GM18951 (cell line): ENCODE results near the gene ZNF443.
"Not testable (repeated sequence)": the region's sequence is repeated elsewhere in the genome, so short reads cannot be mapped to it uniquely, and the experiment has no call there.

ENCODE experiments used
- POLR2A ChIP-seq: IDR thresholded peaks from 4 replicates; pipeline ENCODE4 v1.6.1; 2011; ENCODE audit warnings: mild to moderate bottlenecking; ENCODE audit not compliant: insufficient read length, insufficient read depth; ENCODE audit errors: extremely low read depth
- in situ Hi-C: fragments of 300-500 bp; cut with MboI; formaldehyde crosslinking; loops from one replicate; pipeline ENCODE4 v1.12.0; 2022; ENCODE audit warnings: low sequenced_read_pairs, mixed read lengths, inconsistent platforms; ENCODE audit not compliant: unreplicated experiment

ZNF443 gene

DNA sequence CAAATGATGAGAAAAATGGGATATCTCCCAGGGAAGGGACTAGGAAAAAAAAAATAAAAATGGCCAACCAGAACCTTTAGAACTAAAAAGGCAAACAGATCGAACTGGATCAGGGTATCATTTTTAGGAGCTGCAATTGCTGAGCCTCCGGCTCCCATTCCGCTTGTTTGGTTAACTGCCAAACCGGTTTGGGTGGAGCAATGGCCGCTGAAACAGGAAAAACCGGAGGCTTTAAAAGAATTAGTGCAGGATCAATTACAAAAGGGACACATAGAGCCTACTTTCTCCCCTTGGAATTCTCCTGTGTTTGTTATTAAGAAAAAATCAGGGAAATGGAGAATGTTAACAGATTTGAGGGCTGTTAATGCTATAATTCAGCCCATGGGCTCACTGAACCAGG lies 12.7 kb upstream of the ZNF443 start:
- TF ChIP-seq POLR2A: no peak
- in situ Hi-C loops: no loop called here

DNA sequence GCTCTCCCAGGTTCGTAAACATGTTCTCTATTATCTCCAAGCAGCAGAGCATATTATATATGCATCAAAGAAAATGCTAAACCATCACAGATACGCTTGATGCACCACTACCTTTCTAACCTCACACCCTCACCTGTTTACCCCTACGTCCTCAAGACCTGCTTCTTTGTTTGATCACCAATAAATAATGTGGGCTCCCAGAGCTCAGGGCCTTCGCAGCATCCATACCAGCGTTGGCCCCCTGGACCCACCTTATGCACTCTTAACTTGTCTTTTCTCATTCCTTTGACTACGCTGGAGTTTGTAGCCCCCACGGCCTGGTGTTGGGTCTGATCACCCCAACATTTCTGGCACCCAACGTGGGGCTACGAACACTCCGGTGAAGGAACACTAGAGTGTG lies 10.0 kb upstream of the ZNF443 start:
- no peak for TF ChIP-seq POLR2A
- in situ Hi-C loops: no loop called here

DNA sequence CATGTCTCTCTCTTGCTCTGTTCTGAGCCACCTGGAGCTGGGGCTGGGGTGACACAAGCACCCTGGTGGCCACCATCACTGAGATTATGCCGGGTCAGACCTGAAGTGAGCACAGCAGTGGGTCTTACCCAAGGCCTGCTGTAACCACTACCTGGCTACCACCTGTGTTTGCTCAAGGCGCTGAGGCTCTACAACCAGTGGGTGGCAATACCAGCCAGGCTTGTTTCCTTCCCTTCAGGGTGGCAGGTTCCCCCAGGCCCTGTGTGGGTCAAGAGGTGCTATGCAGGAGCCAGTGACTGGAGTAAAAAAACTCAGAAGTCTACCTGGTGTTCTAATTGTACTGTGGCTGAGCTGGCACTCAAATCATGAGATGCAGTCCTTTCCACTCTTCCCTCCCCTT lies 8.0 kb upstream of the ZNF443 start:
- TF ChIP-seq POLR2A: no peak
- in situ Hi-C loops: no loop called here

DNA sequence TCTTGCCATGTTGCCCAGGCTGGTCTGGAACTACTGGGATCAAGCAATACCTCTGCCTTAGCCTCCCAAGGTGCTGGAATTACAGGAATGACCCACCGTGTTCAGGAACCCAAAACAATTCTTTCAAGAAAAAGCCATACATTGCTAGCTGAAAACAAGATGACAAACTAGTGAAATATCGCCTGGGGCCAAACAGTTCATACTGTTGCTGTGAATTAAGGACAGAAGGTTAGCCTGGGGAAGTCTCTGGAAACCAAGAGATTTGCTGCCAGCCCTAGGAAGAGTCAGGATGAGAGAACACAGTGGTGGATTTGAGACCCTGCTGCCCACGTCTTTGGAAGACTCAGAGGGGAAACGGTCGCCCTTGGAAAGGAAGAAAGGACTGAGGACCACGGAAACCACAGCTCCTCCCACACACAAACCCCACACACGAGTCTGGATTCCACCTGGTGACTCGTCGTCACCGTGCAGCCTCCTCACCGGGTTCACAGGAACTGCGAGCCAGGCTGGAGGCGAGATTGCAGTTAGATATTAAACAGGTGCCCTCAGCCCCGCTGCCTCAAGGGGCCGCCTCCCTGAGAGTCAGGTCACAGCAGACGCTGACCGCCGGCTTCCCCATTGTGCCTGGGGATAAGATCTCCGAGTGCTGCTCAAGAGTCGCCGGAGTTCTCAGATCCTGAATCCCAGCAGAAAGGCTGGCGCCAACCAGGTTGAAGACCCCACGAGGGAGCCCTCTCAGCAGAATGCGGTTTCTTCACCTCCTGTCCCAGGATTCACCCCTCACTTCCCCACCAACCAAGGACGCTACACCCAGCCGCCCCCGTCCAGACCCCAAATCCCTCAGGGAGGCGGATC lies 908 bp downstream of the ZNF443 start:
- in situ Hi-C loops: loop anchor here (5.0 kb wide), 1 partner anchor 43 kb away; no protein-coding TSS in a partner anchor
- peak; percentile 17 for TF ChIP-seq POLR2A

DNA sequence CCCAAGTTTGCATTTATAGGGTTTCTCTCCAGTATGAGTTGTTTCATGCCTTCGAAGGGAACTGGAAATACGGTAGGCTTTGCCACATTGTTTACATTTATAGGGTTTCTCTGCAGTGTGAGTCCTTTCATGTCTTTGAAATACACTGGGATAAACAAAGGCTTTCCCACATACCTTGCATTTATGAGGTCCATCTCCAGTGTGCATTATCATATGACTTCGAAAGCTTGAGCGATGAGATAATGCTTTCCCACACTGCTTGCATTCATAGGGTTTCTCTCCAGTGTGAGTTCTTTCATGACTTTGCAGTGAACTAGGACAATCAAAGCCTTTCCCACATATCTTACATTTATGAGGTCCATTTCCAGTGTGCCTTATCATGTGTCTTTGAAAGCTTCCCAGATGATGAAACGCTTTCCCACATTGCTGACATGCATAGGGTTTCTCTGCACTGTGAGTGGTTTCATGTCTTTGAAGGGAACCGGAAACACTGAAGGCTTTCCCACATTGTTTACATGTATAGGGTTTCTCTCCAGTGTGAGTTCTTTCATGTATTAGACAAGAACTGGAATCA lies 10.0 kb downstream of the ZNF443 start:
- in situ Hi-C loops: not testable (repeated sequence)

DNA sequence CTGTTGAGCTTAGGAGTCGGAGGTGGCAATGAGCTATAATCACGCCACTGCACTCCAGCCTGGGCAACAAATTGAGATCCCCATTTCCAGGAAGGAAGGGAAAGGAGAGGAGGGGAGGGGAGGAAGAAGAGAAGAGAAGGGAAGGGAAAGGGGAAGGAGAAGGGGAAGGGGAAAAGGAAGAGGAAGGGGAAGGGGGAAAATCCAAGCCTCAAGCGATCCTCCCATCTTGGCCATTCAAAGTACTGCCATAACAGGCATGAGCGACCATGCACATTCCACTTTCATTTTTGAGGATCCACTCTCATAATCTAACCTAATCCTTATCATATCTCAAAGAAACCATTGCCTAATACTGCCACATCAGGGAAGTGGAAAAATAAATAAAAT lies 14.9 kb downstream of the ZNF443 start:
- TF ChIP-seq POLR2A: no peak
- in situ Hi-C loops: no loop called here

DNA sequence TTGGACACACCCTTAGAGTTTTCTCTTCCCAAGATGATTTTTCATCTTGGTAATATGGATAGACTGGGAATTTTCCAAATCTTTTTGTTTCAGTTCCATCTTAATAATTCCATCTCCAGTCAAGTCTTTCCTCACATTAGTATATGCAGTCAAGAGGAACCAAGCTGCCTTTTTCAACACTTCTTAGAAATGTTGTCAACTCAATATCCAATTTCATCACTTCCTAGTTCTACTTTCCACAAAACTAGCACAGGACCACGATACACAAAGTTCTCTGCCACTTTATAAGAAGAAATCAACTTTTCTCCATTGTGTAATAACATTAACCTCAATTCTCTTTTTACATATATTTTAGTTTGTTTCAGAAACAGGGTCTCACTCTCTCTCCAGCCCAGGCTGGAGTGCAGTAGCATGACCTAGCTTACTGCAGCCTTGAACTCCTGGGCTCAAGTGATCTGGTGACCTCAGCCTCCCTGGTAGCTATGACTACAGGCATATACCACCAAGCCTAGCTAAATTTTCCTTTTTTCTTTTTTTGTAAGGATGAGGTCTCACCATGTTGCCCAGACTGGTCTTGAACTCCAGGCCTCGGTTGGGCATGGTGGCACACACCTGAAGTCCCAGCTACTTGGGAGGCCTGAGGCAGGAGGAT lies 15.5 kb downstream of the ZNF443 start:
- in situ Hi-C loops: no loop called here
- no peak for TF ChIP-seq POLR2A

DNA sequence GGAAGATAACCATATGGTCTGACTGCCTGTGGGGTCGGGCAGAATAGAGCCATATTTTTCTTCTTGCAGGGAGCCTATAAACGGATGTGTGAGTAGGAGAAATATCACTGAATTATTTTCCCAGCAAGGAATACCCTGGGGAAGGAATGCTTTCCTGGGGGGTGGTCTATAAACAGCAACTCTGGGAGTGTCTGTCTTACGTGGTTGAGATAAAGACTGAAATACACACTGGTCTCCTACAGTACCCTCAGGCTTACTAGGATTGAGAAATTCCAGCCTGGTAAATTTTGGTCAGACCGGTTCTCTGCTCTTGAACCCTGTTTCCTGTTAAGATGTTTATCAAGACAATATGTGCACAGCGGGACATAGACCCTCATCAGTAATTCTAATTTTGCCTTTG lies 23.5 kb downstream of the ZNF443 start:
- in situ Hi-C loops: not testable (repeated sequence)

DNA sequence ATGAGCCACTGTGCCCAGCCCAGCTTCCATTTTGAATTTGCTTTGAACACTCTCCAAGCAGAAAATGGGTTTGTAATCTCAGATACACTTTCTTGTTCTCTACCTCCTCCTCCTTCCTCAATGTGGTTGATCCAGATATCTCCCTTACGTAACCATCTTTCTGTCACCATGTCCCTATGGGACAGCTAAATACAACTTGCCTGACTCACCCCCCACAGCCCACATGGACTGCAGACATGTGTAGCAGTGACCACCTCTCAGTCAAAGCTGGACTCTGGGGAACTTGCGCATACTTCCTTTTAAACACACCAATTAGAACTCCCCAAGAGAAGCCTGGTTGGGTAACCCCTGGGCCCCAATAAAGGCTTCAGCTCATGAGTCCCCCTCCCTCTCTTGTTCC lies 28.9 kb downstream of the ZNF443 start:
- TF ChIP-seq POLR2A: no peak
- in situ Hi-C loops: no loop called here

DNA sequence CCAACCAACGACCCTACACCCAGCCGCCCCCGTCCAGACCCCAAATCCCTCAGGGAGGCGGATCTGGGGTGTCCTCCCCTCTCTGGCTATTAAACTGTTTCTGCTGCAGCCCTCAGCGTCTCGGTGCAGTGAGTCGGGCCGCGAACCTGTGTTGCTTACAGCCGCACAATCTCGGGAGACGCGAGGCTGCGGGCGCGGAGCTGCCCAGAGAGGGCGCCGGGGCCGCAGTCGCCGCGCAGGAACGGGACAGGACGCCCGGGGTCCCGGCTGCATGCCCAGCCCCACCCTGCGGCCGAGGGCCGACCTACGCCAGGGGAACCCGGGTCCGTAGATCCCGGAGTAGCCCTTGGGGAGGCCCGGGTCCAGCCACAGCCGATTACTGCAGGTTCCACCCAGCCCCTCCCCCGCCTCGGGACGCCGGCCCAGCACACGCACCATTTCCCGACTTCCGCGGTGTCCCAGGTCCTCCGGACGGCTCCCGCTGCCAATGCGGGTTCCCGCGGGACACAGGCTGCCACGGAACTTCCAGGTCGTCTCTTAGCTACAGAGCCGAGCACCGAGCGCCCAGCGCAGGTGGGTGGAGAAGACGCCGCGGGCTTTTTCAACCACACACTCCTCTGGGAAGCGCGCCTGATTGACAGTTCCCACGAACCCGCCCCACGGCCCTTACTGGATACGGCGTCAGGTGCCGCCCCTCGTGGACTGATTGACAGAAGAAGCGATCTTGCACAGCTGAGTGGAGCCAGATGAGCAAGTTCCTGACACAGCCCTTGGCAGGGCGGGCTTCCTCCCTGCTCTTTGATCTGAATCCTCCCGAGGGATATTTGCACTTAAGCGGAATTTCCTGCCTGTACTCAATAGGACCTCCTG lies 40.0 kb downstream of the ZNF443 start, which contains the start of gene ZNF799:
Gene ZNF799, minus strand, starts transcription at position 639 of the 870 bp plus-strand sequence. Its CDS starts 201 bp downstream, at position 438.
- peak; percentile 69 for TF ChIP-seq POLR2A
- in situ Hi-C loops: no loop called here

DNA sequence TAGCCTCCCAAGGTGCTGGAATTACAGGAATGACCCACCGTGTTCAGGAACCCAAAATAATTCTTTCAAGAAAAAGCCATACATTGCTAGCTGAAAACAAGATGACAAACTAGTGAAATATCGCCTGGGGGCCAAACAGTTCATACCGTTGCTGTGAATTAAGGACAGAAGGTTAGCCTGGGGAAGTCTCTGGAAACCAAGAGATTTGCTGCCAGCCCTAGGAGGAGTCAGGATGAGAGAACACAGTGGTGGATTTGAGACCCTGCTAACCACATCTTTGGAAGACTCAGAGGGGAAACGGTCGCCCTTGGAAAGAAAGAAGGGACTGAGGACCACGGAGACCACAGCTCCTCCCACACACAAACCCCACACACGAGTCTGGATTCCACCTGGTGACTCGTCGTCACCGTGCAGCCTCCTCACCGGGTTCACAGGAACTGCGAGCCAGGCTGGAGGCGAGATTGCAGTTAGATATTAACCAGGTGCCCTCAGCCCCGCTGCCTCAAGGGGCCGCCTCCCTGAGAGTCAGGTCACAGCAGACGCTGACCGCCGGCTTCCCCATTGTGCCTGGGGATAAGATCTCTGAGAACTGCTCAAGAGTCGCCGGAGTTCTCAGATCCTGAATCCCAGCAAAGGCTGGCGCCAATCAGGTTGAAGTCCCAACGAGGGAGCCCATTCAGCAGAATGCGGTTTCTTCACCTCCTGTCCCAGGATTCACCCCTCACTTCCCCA lies 40.8 kb downstream of the ZNF443 start:
- in situ Hi-C loops: loop anchor here (5.0 kb wide), 1 partner anchor 37 kb away; no protein-coding TSS in a partner anchor
- TF ChIP-seq POLR2A: peak; percentile 29

DNA sequence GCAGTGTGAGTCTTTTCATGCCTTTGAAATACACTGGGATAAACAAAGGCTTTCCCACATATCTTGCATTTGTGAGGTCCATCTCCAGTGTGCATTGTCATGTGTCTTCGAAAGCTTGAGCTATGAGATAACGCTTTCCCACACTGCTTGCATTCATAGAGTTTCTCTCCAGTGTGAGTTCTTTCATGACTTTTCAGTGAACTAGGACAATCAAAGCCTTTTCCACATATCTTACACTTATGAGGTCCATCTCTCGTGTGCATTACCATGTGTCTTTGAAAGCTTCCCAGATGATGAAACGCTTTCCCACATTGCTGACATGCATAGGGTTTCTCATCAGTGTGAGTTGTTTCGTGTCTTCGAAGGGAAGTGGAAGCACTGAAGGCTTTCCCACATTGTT lies 49.7 kb downstream of the ZNF443 start:
- in situ Hi-C loops: not testable (repeated sequence)

DNA sequence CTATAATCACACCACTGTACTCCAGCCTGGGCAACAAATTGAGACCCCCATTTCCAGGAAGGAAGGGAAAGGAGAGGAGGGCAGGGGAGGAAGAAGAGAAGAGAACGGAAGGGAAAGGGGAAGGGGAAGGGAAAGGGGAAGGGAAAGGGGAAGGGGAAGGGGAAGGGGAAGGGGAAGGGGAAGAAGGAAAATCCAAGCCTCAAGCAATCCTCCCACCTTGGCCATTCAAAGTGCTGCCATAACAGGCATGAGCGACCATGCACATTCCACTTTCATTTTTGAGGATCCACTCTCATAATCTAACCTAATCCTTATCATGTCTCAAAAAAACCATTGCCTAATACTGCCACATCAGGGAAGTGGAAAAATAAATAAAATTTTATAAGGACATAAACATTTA lies 54.5 kb downstream of the ZNF443 start:
- in situ Hi-C loops: not testable (repeated sequence)
